Measurements from ENCODE around the gene SCN2B. TPM values are rescaled to one million over a fixed set of nuclear protein-coding genes. Genes with fewer than 3 reads are reported as not detected.

Gene SCN2B
- total and polyA plus RNA-seq, 8 donors: 0.12 to 0.92 (median 0.29) TPM; not detected in 3

DNA sequence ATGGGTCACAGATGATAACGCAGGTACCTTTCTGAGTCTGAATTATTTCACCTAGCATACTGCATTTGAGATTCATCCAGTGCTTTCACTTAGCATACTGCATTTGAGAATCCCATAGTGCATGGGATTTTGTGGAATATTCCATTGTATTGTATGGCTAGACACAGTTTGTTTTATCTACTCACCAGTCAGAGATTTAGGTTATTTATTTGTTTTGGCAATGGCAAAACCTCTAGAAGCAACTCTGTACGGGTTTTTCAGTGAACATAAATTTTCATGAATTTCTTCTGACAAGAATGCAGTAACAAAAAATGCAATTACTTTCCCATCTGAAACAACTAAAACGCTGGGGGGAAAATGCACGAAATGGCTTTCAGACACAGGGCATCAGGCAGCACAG, 48.1 kb downstream of the SCN2B start:
- Histone ChIP-seq H3K4me1 (no peaks in the 10 kb centered on the region), H3K36me3 (no peaks in the 10 kb centered on the region), H3K27me3 (peaks cover 0 to 6% (median 0%) of the 10 kb centered on the region in 3 donors), H3K27ac (no peak overlapping the region), H3K9me3 (no peaks in the 10 kb centered on the region), H3K4me3 (no peak overlapping the region)
- TF ChIP-seq CTCF (IDR thresholded peaks at IDR 0.05) (no peak), EP300 (IDR thresholded peaks at IDR 0.05) (no peak), POLR2AphosphoS5 (IDR thresholded peaks at IDR 0.05) (no peak), POLR2A (IDR thresholded peaks at IDR 0.05) (no peak)
- WGBS, 5 donors: 39 to 54% (median 50%) methylated on average over 4 of the region's 4 CpGs
- intact Hi-C loops (cut with DNase I; ENCODE audit: low total_unique reads): no loop called here
- no peak for DNase-seq

GRCh38 chr11:118126082-118126838, 50.2 kb downstream of the SCN2B start:
- TF ChIP-seq POLR2A (IDR thresholded peaks at IDR 0.05): no peak
- no peak for TF ChIP-seq CTCF (IDR thresholded peaks at IDR 0.05)
- no peak for TF ChIP-seq POLR2AphosphoS5 (IDR thresholded peaks at IDR 0.05)
- no peak for TF ChIP-seq EP300 (IDR thresholded peaks at IDR 0.05)
- intact Hi-C loops (cut with DNase I; ENCODE audit: low total_unique reads): no loop called here
- Histone ChIP-seq H3K4me3 (no peak overlapping the region), H3K27ac (no peak overlapping the region), H3K27me3 (peaks cover 0 to 6% (median 0%) of the 10 kb centered on the region in 3 donors), H3K4me1 (no peaks in the 10 kb centered on the region), H3K9me3 (no peaks in the 10 kb centered on the region), H3K36me3 (no peaks in the 10 kb centered on the region)
- WGBS, 5 donors: 72 to 89% (median 87%) methylated on average over 7 of the region's 7 CpGs
- DNase-seq: no peak

DNA sequence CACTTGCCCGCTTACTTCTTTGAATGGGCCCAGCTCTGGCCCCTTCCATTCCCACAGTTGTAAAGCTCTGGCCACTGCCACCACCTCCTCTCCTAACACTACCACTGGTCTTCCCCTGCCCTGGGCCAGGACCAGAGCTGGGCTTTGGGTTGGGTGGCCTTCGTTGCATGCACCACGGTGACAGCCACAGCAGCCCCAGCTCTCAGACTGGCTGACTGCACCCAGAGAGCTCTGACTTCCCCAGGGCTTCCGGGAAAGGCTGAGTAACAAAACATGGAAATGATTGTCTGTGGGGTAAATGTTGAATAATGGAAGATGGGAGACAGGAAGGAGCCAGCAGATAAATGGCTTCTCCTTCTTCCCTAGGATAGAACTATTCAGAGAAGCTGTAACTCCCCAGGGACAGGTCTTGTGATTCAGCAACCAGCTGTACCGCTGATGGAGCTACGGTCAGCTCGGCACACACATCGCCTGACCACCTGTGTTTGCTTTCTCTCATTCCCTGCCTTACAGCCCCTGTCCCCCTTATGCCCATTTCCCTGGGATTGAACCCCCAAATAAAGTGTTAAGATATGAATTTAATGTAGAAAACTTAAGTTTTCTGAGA, 51.4 kb downstream of the SCN2B start:
- no peaks in the 10 kb centered on the region for H3K4me1 ChIP-seq
- no peaks in the 10 kb centered on the region for H3K9me3 ChIP-seq
- 80 to 87% (median 84%) methylated on average over 8 of the region's 8 CpGs for WGBS, 5 donors
- H3K4me3 ChIP-seq: no peak overlapping the region
- no peak for DNase-seq
- H3K36me3 ChIP-seq: no peaks in the 10 kb centered on the region
- TF ChIP-seq EP300 (IDR thresholded peaks at IDR 0.05): no peak
- TF ChIP-seq POLR2A (IDR thresholded peaks at IDR 0.05): no peak
- no peak for TF ChIP-seq CTCF (IDR thresholded peaks at IDR 0.05)
- TF ChIP-seq POLR2AphosphoS5 (IDR thresholded peaks at IDR 0.05): no peak
- H3K27me3 ChIP-seq: peaks cover 0 to 6% (median 0%) of the 10 kb centered on the region in 3 donors
- intact Hi-C loops (cut with DNase I; ENCODE audit: low total_unique reads): no loop called here
- no peak overlapping the region for H3K27ac ChIP-seq

DNA sequence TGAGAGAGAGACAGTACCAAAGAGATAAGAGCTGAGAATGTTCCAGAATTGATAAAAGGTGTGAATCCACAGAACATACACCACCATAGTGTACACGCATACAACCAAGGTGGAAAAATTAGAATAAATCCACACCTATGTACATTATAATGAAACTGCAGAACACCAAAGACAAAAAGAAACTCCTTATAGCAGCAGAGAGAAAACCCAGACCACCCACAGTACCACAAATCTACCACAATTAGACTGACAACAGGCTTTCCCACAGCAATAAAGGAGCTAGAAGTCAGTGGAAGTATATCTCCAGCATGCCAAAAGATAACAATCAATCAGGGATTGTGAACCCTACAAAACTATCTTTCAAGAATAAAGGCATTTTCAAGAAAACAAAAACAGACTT, 55.6 kb downstream of the SCN2B start:
- no peak for DNase-seq
- H3K4me3 ChIP-seq: no peak overlapping the region
- H3K4me1 ChIP-seq: no peaks in the 10 kb centered on the region
- intact Hi-C loops (cut with DNase I; ENCODE audit: low total_unique reads): no loop called here
- peaks cover 0 to 17% (median 0%) of the 10 kb centered on the region in 3 donors for H3K27me3 ChIP-seq
- H3K27ac ChIP-seq: no peak overlapping the region
- no peaks in the 10 kb centered on the region for H3K9me3 ChIP-seq
- no peak for TF ChIP-seq CTCF (IDR thresholded peaks at IDR 0.05)
- no peak for TF ChIP-seq EP300 (IDR thresholded peaks at IDR 0.05)
- no peak for TF ChIP-seq POLR2AphosphoS5 (IDR thresholded peaks at IDR 0.05)
- WGBS, 5 donors: 90 to 97% (median 92%) methylated on average over 1 of the region's 1 CpG
- no peaks in the 10 kb centered on the region for H3K36me3 ChIP-seq

Measured in stomach (tissue), 9 donors.